SK-N-MC (cell line): ENCODE results near the gene SHFL.

Experiments
- DNase-seq: peaks from one replicate; pipeline ENCODE4 v3.0.0-alpha.2; 2011; ENCODE audit warnings: low read depth, low spot score
- H3K27ac ChIP-seq: fragments of 200-600 bp; sonication (generic); 2 replicates; pipeline ENCODE4 v1.5.1; 2016; ENCODE audit warnings: mixed run types
- H3K36me3 ChIP-seq: fragments of 200-600 bp; sonication (generic); 2 replicates; pipeline ENCODE4 v1.6.1; 2017; ENCODE audit warnings: antibody characterized with exemption, low read length, mixed read lengths; ENCODE audit not compliant: insufficient read depth
- H3K4me3 ChIP-seq: fragments of 200-600 bp; sonication (generic); 2 replicates; pipeline ENCODE4 v1.5.1; 2016
- H3K9ac ChIP-seq: fragments of 200-600 bp; sonication (generic); 2 replicates; pipeline ENCODE4 v1.8.0; 2017; ENCODE audit warnings: mixed run types, mixed read lengths; ENCODE audit not compliant: insufficient read length
- H3K9me3 ChIP-seq: fragments of 200-600 bp; sonication (generic); 2 replicates; pipeline ENCODE4 v1.6.1; 2017; ENCODE audit warnings: low read depth, mild to moderate bottlenecking, antibody characterized with exemption, low read length, moderate library complexity, mixed read lengths
- EZH2 ChIP-seq: fragments of 200-600 bp; sonication (generic); IDR thresholded peaks from one replicate; pipeline ENCODE4 v1.6.1; 2017; ENCODE audit warnings: antibody characterized with exemption
- FOXP2 ChIP-seq: optimal IDR thresholded peaks from 2 replicates; pipeline ENCODE3; 2011; ENCODE audit warnings: mild to moderate bottlenecking, moderate library complexity; ENCODE audit not compliant: insufficient read depth; ENCODE audit errors: extremely low read length, control extremely low read depth
- POLR2AphosphoS5 ChIP-seq: IDR thresholded peaks from 2 replicates; pipeline ENCODE4 v1.6.1; 2012; ENCODE audit warnings: mild to moderate bottlenecking, low read depth, low read length, borderline replicate concordance

SHFL gene

DNA sequence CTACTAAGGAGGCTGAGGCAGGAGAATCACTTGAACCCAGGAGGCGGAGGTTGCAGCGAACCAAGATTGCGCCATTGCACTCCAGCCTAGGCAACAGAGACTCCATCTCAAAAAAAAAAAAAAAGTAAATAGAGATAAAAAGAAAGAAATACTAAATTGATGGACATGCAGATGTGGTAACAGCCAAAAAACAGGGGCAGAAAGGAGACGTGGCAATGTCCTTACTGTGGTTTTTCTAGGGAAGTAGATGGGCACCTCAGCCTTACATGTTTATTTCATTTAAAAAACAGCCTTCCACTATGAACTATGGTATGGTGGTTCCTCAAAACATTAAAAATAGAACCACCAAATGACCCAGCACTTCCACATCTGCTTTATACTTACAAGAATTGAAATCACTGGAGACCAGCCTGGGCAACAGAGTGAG is 40.1 kb downstream of the SHFL start:
- Histone ChIP-seq H3K9me3 (no peaks in the 10 kb centered on the region), H3K9ac (no peak overlapping the region), H3K36me3 (peaks cover 35% of the 10 kb centered on the region), H3K4me3 (no peak overlapping the region), H3K27ac (no peak overlapping the region)
- no peak for DNase-seq
- TF ChIP-seq FOXP2, result no peak
- TF ChIP-seq POLR2AphosphoS5, result no peak
- TF ChIP-seq EZH2, result no peak

DNA sequence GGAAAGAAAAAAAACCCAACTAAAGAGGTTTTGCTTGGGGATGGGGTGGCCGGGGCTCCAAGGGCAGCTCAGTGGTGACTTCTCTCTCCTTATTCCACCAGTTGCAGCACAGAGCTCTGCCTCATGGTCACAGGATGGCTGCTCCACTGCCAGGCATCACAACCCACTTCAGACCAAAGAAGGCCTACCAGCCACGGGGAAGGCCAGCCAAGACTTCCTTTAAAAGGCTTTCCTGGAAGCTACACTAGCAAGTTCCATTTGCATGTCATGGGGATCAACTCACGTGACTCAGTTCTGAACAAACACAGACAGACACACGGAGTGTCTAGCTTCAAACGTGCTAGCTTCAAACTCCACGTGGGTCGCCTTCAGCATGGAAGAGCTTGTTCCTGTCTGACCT is 46.8 kb downstream of the SHFL start:
- TF ChIP-seq FOXP2 (no peak), POLR2AphosphoS5 (no peak), EZH2 (no peak)
- peaks cover 75% of the 10 kb centered on the region for H3K36me3 ChIP-seq
- no peak overlapping the region for H3K9ac ChIP-seq
- H3K4me3 ChIP-seq, result no peak overlapping the region
- H3K27ac ChIP-seq, result no peak overlapping the region
- DNase-seq, result no peak
- no peaks in the 10 kb centered on the region for H3K9me3 ChIP-seq

DNA sequence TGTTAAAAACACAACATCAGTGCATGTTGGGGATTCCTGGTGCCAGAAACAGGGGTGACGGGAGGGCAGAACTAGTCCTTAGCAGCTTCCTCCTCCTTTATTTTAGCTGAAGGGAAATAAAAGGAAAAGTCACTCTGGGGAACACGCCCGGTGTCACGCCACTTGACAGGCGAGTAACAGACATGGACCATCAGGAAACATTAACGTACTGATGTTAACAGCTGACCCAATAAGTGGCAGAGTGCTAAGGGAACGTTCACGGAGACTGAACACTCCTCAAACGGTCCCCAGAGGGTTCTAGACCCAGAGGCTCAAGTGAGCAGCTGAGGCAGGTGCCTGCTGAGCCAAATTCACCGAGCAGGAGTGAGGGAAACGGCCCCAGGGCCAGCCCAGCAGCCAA is 47.5 kb downstream of the SHFL start:
- no peak for DNase-seq
- Histone ChIP-seq H3K9me3 (no peaks in the 10 kb centered on the region), H3K4me3 (no peak overlapping the region), H3K36me3 (peaks cover 77% of the 10 kb centered on the region), H3K9ac (no peak overlapping the region), H3K27ac (0 out of 2 replicates have a peak overlapping the region, but pooled peaks have one; percentile 13)
- TF ChIP-seq EZH2 (no peak), POLR2AphosphoS5 (no peak), FOXP2 (no peak)

DNA sequence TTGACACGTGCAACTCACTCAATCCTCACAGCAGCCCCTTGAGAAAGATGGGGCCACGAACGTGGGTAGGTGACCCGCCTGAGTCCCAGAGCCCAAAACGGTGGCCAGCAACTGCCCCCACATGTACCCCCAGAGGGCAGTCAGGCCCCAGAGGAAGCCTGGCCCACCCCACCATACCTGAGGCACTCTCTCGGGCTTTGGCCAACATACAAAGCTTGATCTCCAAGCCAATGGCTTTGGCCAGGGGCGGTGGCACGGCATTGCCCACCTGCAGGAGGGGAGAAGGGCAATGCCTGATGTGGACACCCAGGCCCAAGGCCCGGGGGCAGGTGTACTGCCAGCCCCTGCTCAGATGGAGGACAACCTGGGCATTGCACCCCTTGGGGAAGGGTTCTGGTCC is 47.9 kb downstream of the SHFL start:
- no peak overlapping the region for H3K4me3 ChIP-seq
- DNase-seq, result no peak
- TF ChIP-seq FOXP2, result no peak
- no peak for TF ChIP-seq POLR2AphosphoS5
- TF ChIP-seq EZH2, result no peak
- peaks cover 81% of the 10 kb centered on the region for H3K36me3 ChIP-seq
- H3K9me3 ChIP-seq, result no peaks in the 10 kb centered on the region
- no peak overlapping the region for H3K27ac ChIP-seq
- no peak overlapping the region for H3K9ac ChIP-seq

DNA sequence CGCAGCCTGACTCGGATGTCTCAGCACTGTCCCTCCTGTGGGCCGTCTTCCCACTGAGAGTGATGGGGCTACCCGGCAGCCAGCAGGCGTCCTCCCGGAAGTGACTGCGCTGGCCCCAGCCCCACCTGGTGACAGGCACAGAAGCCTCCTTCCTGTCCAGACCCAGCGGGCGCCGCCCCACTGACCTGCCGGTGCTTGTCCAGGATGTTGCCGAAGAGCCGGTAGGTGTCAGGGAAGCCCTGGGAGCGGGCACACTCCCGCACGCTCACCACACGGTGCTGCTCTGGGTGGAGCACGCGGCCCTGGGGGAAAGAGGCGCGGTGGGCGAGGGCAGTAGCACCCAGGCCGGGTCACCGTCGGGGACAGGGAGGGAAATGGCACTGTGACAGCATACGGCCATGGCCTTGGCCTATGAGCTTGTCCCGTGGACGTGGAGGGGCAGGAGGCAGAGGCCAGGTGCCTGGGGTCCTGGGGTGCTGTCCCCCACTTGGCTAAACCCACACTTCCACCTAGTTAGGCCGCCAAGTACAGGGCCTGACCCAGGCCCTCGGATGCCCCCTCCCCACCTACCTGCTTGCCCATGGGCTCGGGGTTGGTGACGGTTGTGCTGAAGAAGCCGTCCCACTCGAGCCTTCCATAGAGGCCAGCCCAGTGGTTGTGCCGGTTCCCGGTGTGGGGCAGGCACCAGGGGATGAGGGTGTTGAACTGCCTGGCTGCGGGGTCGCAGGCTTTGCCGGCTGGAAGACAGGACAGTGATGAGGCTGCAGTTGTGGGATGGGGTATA is 49.6 kb downstream of the SHFL start:
- no peak overlapping the region for H3K27ac ChIP-seq
- no peak for DNase-seq

DNA sequence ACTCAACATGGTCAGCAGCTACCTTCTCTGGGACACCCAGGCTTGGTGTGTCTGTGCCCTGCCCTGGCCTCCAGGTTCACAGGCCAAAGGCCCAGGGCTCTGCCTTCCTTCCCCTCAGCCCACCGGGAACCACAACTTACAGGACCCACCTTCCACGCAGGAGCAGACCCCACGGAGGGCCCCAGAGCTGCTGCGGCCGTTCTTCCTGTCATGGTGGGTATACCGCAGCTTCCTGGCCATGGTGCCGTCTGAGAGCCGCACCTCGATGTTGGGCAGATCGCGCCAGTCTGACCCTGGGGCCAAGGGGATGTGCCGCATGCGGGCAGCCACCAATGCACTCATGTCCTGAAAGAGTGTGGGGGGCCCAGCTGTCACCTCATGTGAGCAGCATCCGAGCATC is 50.8 kb downstream of the SHFL start:
- TF ChIP-seq POLR2AphosphoS5 (no peak), FOXP2 (no peak), EZH2 (no peak)
- Histone ChIP-seq H3K9me3 (no peaks in the 10 kb centered on the region), H3K9ac (no peak overlapping the region), H3K27ac (no peak overlapping the region), H3K4me3 (no peak overlapping the region), H3K36me3 (peaks cover 88% of the 10 kb centered on the region)
- DNase-seq, result no peak

More for the DNA sequence above, 49.6 kb downstream of the SHFL start:
- TF ChIP-seq FOXP2 (no peak), EZH2 (no peak), POLR2AphosphoS5 (no peak; the same call in 1 of the 2 replicates)
- no peaks in the 10 kb centered on the region for H3K9me3 ChIP-seq
- peaks cover 88% of the 10 kb centered on the region for H3K36me3 ChIP-seq
- no peak overlapping the region for H3K4me3 ChIP-seq
- H3K9ac ChIP-seq, result no peak overlapping the region

DNA sequence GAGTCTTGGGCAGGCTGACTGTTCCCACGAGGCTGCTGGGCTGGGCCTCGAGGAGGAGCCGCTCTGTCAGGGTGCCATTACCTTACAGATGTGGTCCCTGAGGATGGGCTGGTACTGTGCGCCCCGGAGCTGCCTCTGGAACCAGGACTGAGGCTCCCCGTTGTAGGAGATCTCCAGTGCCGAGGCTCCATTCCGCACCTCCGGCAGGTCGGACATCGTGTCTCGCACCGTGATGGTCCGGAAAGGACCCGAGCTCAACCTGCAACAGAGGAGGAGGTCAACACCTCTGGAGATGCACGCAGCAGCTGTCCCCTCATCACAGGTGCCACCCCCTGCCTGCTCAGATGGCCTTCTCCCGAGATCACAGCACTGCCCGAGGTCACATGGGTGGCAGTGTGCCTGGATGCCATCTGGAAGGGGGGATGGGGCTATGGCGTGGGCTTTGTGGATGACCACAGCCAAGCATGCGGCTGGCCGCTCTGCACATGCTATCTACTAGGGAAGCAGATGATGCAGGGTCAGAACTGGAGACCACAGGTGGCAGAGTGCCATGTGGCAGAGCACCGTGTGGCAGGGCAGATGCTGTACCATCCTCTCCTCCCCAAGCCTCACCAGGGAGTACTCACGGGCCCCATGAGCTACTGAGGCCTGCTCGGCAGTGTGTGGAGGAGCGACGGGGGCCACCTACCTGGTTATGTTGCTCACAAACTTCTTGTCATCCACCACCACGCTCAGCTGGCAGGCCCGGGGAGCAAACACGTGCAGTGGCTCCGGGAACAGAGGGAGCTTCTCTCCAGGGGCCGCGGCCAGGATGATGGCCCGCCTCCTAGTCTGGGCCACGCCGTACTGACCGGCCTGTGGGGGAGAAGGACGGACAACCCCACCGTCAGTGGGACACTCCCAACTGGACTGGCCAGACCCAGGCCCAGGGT is 51.9 kb downstream of the SHFL start:
- Histone ChIP-seq H3K36me3 (peaks cover 91% of the 10 kb centered on the region), H3K9me3 (no peaks in the 10 kb centered on the region), H3K4me3 (no peak overlapping the region), H3K27ac (no peak overlapping the region), H3K9ac (no peak overlapping the region)
- no peak for DNase-seq
- TF ChIP-seq EZH2 (no peak), FOXP2 (no peak), POLR2AphosphoS5 (no peak)

DNA sequence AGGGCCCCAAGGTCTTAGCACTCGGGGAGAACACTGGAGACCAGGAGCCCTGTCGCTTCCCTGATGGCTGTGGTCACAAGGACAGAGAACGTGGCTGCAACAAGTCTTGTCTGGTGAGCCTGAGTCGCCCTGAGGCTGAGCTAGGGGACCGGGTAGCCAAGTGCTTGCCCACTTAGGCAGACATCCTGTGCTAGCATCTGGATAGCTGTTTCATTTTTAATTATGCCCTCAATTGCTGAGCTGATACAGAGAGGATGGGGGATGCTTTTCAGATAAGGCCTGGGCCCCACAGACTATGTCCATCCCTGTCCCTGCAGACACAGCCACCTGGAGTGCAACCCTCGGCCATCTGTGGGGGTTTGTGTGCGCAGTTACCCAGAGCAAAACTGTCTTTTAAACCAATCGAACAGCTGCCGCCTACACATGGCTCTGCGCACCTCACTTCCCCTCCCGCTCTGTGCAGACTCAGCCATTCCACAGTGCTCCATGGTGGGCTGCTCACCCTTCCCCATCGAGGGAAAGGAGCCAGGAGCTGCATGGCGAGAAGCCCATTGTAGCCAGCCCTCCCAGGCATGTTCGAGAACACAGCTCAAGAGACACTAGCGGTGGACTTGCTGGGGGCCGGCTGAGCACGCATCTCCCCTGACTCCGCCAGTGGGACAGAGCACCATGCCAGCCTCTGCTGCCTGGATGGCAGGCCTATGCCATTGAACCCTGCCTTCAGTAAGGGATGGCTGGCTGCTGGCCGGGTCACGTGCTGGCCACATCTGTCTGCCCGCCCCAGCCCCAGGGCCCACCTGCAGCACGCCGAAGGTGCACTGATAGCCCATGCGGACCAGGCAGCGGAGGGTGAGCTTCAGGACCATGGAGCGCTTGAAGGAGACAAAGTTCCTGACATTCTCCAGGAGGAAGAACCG is 53.0 kb downstream of the SHFL start:
- no peak overlapping the region for H3K4me3 ChIP-seq

More for the DNA sequence above, 53.0 kb downstream of the SHFL start:
- H3K36me3 ChIP-seq, result peaks cover 91% of the 10 kb centered on the region
- H3K27ac ChIP-seq, result no peak overlapping the region
- DNase-seq, result no peak
- no peak overlapping the region for H3K9ac ChIP-seq
- H3K9me3 ChIP-seq, result no peaks in the 10 kb centered on the region
- TF ChIP-seq POLR2AphosphoS5, result no peak
- no peak for TF ChIP-seq FOXP2
- TF ChIP-seq EZH2, result no peak
